ENCODE measurements around the gene CHID1.

The CHID1 gene

GRCh38 chr11:931385-931784 is 20.8 kb upstream of the CHID1 start:
- TF ChIP-seq POLR2A (IDR thresholded peaks at IDR 0.05; ENCODE audit: extremely low read depth, insufficient read length) (no peak), CTCF (IDR thresholded peaks at IDR 0.05; ENCODE audit: low read depth, low read length) (no peak), MYC (IDR thresholded peaks at IDR 0.05; ENCODE audit: low read depth, low read length) (no peak)
- TF ChIP-seq, protein P1, sequence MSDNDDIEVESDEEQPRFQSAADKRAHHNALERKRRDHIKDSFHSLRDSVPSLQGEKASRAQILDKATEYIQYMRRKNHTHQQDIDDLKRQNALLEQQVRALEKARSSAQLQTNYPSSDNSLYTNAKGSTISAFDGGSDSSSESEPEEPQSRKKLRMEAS (IDR thresholded peaks at IDR 0.05; ENCODE audit: low read depth, low read length): no peak
- no peak for DNase-seq (ENCODE audit: low read depth)
- no peak overlapping the region for H3K4me3 ChIP-seq (ENCODE audit: low read depth, low read length)

GRCh38 chr11:929405-929804 is 18.8 kb upstream of the CHID1 start:
- no peak overlapping the region for H3K4me3 ChIP-seq (ENCODE audit: low read depth, low read length)
- TF ChIP-seq MYC (IDR thresholded peaks at IDR 0.05; ENCODE audit: low read depth, low read length) (no peak), CTCF (IDR thresholded peaks at IDR 0.05; ENCODE audit: low read depth, low read length) (no peak), POLR2A (IDR thresholded peaks at IDR 0.05; ENCODE audit: extremely low read depth, insufficient read length) (no peak)
- TF ChIP-seq, protein P1 (IDR thresholded peaks at IDR 0.05; ENCODE audit: low read depth, low read length): no peak
- no peak for DNase-seq (ENCODE audit: low read depth)

DNA sequence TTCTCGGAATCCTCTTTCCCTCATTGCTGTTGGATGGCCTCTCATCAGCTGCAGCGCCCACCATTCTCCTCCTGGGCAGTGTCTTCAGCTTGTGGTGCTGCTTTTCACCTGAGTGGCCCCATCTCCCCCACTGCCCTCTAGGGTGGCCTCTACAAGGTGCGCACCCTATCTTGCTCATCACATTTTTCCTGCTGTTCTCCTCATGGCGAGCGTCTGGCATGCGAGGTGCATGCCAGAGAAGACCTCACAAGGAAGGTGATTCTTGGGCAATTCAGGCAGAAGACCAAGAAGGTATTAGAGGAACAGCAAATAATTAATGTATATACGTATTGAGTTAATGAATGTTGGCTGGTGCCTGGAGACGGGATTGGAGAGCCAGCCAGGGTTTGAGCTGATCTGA is 18.2 kb upstream of the CHID1 start:
- TF ChIP-seq, protein P1 (IDR thresholded peaks at IDR 0.05; ENCODE audit: low read depth, low read length): no peak
- TF ChIP-seq MYC (IDR thresholded peaks at IDR 0.05; ENCODE audit: low read depth, low read length): no peak
- TF ChIP-seq CTCF (IDR thresholded peaks at IDR 0.05; ENCODE audit: low read depth, low read length): no peak
- TF ChIP-seq POLR2A (IDR thresholded peaks at IDR 0.05; ENCODE audit: extremely low read depth, insufficient read length): no peak
- H3K4me3 ChIP-seq (ENCODE audit: low read depth, low read length): no peak overlapping the region
- DNase-seq (ENCODE audit: low read depth): no peak

- TF ChIP-seq, protein P1 (IDR thresholded peaks at IDR 0.05; ENCODE audit: low read depth, low read length): no peak
- TF ChIP-seq POLR2A (IDR thresholded peaks at IDR 0.05; ENCODE audit: extremely low read depth, insufficient read length) (no peak), MYC (IDR thresholded peaks at IDR 0.05; ENCODE audit: low read depth, low read length) (no peak)
- no peak for DNase-seq (ENCODE audit: low read depth)
- no peak overlapping the region for H3K4me3 ChIP-seq (ENCODE audit: low read depth, low read length)
Observed at GRCh38 chr11:927871-928270, 17.3 kb upstream of the CHID1 start.

DNA sequence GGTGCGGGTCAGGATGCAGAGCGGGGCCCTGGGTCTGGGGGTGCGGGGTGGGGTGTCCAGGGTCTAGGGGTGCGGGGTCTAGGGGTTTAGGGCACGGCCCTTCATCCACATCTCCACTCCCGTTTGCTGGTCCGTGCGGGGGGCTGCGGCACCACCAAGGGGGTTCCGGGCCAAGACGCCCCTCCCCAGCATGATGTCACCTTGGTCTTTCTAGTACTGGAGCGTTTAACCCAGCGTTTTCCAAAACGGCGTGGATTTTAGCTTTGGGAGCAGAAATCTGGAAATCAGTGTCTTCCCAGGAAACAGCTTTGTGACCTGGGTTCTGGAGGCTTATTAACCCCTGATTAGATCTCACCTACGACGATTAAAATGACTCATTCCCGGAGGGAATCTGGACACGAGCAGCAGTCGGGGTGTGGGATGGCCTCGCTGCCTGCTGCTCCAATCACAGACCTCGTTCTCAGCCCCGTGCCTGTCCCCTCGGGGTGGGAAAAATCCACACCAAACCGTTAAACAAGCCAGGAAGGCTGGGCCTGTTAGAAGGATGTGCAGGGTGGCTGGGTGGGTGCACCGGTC is 15.8 kb upstream of the CHID1 start:
- peak overlapping the region; percentile 63 for H3K4me3 ChIP-seq (ENCODE audit: low read depth, low read length)
- no peak for DNase-seq (ENCODE audit: low read depth)
- TF ChIP-seq MYC (IDR thresholded peaks at IDR 0.05; ENCODE audit: low read depth, low read length) (no peak), CTCF (IDR thresholded peaks at IDR 0.05; ENCODE audit: low read depth, low read length) (no peak), POLR2A (IDR thresholded peaks at IDR 0.05; ENCODE audit: extremely low read depth, insufficient read length) (no peak)
- TF ChIP-seq, protein P1 (IDR thresholded peaks at IDR 0.05; ENCODE audit: low read depth, low read length): no peak

- TF ChIP-seq POLR2A (IDR thresholded peaks at IDR 0.05; ENCODE audit: extremely low read depth, insufficient read length): peak; percentile 49
- TF ChIP-seq CTCF (IDR thresholded peaks at IDR 0.05; ENCODE audit: low read depth, low read length): peak; percentile 40
- TF ChIP-seq, protein P1 (IDR thresholded peaks at IDR 0.05; ENCODE audit: low read depth, low read length): no peak
- DNase-seq (ENCODE audit: low read depth): peak; percentile 89
- peak within 1 kb of the TSS; percentile 63 for H3K4me3 ChIP-seq (ENCODE audit: low read depth, low read length)
Observed at GRCh38 chr11:925496-926301, 15.1 kb upstream of the CHID1 start, which contains the start of gene AP2A2. Gene AP2A2, plus strand, starts transcription at chr11:925870. Its CDS starts 152 bp downstream, at chr11:926022.

All from NB4 (cell line).